Panc1 (cell line): ENCODE measurements around the gene ZNF804B. TPM values are rescaled to one million over a fixed set of nuclear protein-coding genes. Genes with fewer than 3 reads are reported as not detected.

Source experiments
- ATAC-seq: fragments of 200-7000 bp; cut with Tn5 transposase; 2 replicates; pipeline ENCODE4 v1.9.1; 2020; ENCODE audit warnings: mild to moderate bottlenecking, moderate library complexity
- BruUV-seq: library from RNA; stranded (reverse); fragments of 400-500 nt; replicated peaks from 2 replicates; lab custom pipeline; 2021; lab: Mats Ljungman, UMichigan
- CTCF ChIA-PET: fragments of 300-600 bp; sonication (Branson Sonifier 250); formaldehyde crosslinking; loops from one replicate; lab custom pipeline; 2022; ENCODE audit warnings: antibody characterized with exemption; lab: Charles Lee
- POLR2A ChIA-PET: fragments of 300-600 bp; sonication (Branson Sonifier 250); formaldehyde crosslinking; loops from one replicate; lab custom pipeline; 2022; ENCODE audit warnings: antibody characterized with exemption; lab: Charles Lee
- DNase-seq: peaks from one replicate; pipeline ENCODE4 v3.0.0-alpha.2; 2010; ENCODE audit warnings: low read depth, low spot score
- H3K27ac ChIP-seq: 2 replicates; pipeline ENCODE4 v1.5.1; 2011; ENCODE audit warnings: mild to moderate bottlenecking, low read length, inconsistent platforms
- H3K27me3 ChIP-seq: fragments of 200-500 bp; sonication (Bioruptor generic); 2 replicates; pipeline ENCODE4 v1.6.0; 2014; ENCODE audit warnings: low read length, inconsistent platforms; ENCODE audit not compliant: control insufficient read depth, insufficient read depth
- H3K36me3 ChIP-seq: fragments of 200-500 bp; sonication (Bioruptor generic); 2 replicates; pipeline ENCODE4 v1.5.1; 2014; ENCODE audit warnings: inconsistent platforms, mild to moderate bottlenecking, low read length, moderate library complexity; ENCODE audit not compliant: control insufficient read depth, insufficient read depth
- H3K4me1 ChIP-seq: 2 replicates; pipeline ENCODE4 v1.5.1; 2011; ENCODE audit warnings: inconsistent platforms, mild to moderate bottlenecking, low read length, moderate library complexity; ENCODE audit not compliant: control insufficient read depth, insufficient read depth
- H3K4me3 ChIP-seq, 2 experiments: 2 replicates each; pipeline ENCODE4 v1.5.1; 2011 to 2012; ENCODE audit warnings: low read depth in 2 of 2, low read length in 2 of 2, mild to moderate bottlenecking in 2 of 2, inconsistent platforms in 1 of 2, moderate library complexity in 1 of 2
- H3K9me3 ChIP-seq: fragments of 200-500 bp; sonication (Bioruptor generic); 2 replicates; pipeline ENCODE4 v1.5.1; 2014; ENCODE audit warnings: low read depth, mild to moderate bottlenecking, inconsistent platforms, low read length, moderate library complexity; ENCODE audit not compliant: control insufficient read depth, insufficient read depth
- CTCF ChIP-seq: fragments of 450-650 bp; IDR thresholded peaks from 2 replicates; pipeline ENCODE4 v1.5.1; 2017; ENCODE audit warnings: mild to moderate bottlenecking
- POLR2AphosphoS5 ChIP-seq: IDR thresholded peaks from 2 replicates; pipeline ENCODE4 v1.6.1; 2012; ENCODE audit warnings: mild to moderate bottlenecking, low read depth, low read length, moderate library complexity
- SIN3A ChIP-seq: IDR thresholded peaks from 2 replicates; pipeline ENCODE4 v1.6.1; 2012; ENCODE audit warnings: low read depth, mild to moderate bottlenecking, low read length, moderate library complexity, borderline replicate concordance; ENCODE audit not compliant: insufficient read depth
- TCF7L2 ChIP-seq: IDR thresholded peaks from 2 replicates; pipeline ENCODE4 v1.6.1; 2011; ENCODE audit warnings: mild to moderate bottlenecking, low read depth, low read length, inconsistent platforms
- in situ Hi-C: cut with HindIII; loops from 2 replicates; pipeline ENCODE4 v1.10.0; 2016; ENCODE audit warnings: low sequenced_read_pairs, low pct_unique_long_range_greater_than_20kb
- intact Hi-C: fragments of 100-400 bp; cut with micrococcal nuclease; formaldehyde crosslinking; loops from one replicate; pipeline ENCODE4 v1.10.0; 2022; ENCODE audit not compliant: unreplicated experiment
- total RNA-seq: library from RNA; stranded (reverse); gene quantifications from one replicate; pipeline ENCODE4 v1.2.1, GENCODE V29; 2021; ENCODE audit not compliant: unreplicated experiment
- TF ChIP-seq, protein P1 (sequence below), 2 experiments: IDR thresholded peaks; 2 replicates each; pipeline ENCODE4 v1.6.1; 2011 to 2012; ENCODE audit warnings: low read depth in 2 of 2, control low read depth in 1 of 2, low read length in 1 of 2, mild to moderate bottlenecking in 1 of 2, moderate library complexity in 1 of 2; ENCODE audit not compliant: insufficient read depth in 1 of 2

Gene ZNF804B
- total RNA-seq, 1 experiment from 2014 or later = not detected

GRCh38 chr7:89246196-89246595 lies 486.7 kb downstream of the ZNF804B start:
- ChIA-PET POLR2A (no interaction called here), CTCF (no interaction called here)
- Histone ChIP-seq H3K27ac (no peak overlapping the region), H3K27me3 (no peaks in the 10 kb centered on the region), H3K9me3 (peaks cover 4% of the 10 kb centered on the region; the same call in 1 of the 2 replicates), H3K4me1 (no peaks in the 10 kb centered on the region), H3K36me3 (no peaks in the 10 kb centered on the region), H3K4me3 (no peak overlapping the region)
- BruUV-seq = no TSS peak
- DNase-seq (no peak), ATAC-seq (no peak)
- TF ChIP-seq SIN3A (no peak), TCF7L2 (no peak), POLR2AphosphoS5 (no peak), CTCF (no peak)
- TF ChIP-seq, protein P1, sequence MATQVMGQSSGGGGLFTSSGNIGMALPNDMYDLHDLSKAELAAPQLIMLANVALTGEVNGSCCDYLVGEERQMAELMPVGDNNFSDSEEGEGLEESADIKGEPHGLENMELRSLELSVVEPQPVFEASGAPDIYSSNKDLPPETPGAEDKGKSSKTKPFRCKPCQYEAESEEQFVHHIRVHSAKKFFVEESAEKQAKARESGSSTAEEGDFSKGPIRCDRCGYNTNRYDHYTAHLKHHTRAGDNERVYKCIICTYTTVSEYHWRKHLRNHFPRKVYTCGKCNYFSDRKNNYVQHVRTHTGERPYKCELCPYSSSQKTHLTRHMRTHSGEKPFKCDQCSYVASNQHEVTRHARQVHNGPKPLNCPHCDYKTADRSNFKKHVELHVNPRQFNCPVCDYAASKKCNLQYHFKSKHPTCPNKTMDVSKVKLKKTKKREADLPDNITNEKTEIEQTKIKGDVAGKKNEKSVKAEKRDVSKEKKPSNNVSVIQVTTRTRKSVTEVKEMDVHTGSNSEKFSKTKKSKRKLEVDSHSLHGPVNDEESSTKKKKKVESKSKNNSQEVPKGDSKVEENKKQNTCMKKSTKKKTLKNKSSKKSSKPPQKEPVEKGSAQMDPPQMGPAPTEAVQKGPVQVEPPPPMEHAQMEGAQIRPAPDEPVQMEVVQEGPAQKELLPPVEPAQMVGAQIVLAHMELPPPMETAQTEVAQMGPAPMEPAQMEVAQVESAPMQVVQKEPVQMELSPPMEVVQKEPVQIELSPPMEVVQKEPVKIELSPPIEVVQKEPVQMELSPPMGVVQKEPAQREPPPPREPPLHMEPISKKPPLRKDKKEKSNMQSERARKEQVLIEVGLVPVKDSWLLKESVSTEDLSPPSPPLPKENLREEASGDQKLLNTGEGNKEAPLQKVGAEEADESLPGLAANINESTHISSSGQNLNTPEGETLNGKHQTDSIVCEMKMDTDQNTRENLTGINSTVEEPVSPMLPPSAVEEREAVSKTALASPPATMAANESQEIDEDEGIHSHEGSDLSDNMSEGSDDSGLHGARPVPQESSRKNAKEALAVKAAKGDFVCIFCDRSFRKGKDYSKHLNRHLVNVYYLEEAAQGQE (IDR thresholded peaks at IDR 0.05; ENCODE audit: insufficient read depth in 1 of 2, low read depth in 2 of 2, low read length in 1 of 2) = no peak
- in situ Hi-C loops (no loop called here), intact Hi-C loops (no loop called here)

DNA sequence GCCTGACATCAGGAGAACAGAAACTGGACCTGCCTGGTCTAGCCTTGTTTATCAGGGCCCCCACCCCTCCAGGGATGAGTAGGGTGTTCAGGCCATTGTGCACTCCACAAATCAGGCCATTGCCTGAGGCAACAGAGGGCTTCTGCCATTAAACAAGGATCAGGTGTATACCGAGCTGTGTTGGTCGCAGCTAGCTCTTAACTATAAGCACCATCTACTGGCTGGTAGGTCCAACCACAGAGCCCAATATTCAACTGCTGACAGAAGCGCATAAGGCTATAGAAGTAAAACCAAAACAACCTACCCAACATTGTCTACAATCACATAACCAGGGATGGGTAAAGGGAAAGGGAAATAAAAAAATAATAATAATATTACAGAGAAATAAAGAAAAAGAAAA lies 487.7 kb downstream of the ZNF804B start:
- CTCF ChIA-PET = no interaction called here
- DNase-seq (no peak), ATAC-seq (no peak)
- no peaks in the 10 kb centered on the region for H3K27me3 ChIP-seq
- no peak overlapping the region for H3K4me3 ChIP-seq
- H3K36me3 ChIP-seq = no peaks in the 10 kb centered on the region
- POLR2A ChIA-PET = no interaction called here
- BruUV-seq = no TSS peak
- intact Hi-C loops (no loop called here), in situ Hi-C loops (no loop called here)
- no peak for TF ChIP-seq TCF7L2
- no peak for TF ChIP-seq CTCF
- TF ChIP-seq, protein P1 (IDR thresholded peaks at IDR 0.05; ENCODE audit: insufficient read depth in 1 of 2, low read depth in 2 of 2, low read length in 1 of 2) = no peak
- no peak for TF ChIP-seq POLR2AphosphoS5
- no peak for TF ChIP-seq SIN3A
- H3K9me3 ChIP-seq = peaks cover 4% of the 10 kb centered on the region; the same call in 1 of the 2 replicates
- no peak overlapping the region for H3K27ac ChIP-seq
- H3K4me1 ChIP-seq = no peaks in the 10 kb centered on the region
